Motor neuron (in vitro differentiated cells): ENCODE data around the gene SLITRK1. TPM values are rescaled to one million over a fixed set of nuclear protein-coding genes. Genes with fewer than 3 reads are reported as not detected.

Experiments
- ATAC-seq, 8 experiments: fragments of 200-7000 bp; cut with Tn5 transposase; replicated peaks in 6 of 8; 2 replicates each; pipeline ENCODE4 v1.8.0; 2021; ENCODE audit warnings: mild to moderate bottlenecking in 8 of 8, moderate library complexity in 8 of 8
- H3K27ac ChIP-seq, 2 donors: fragments of 250-450 bp; sonication (Bioruptor Pico); 2 replicates each; pipeline ENCODE4 v1.9.0; 2021; ENCODE audit warnings: antibody characterized with exemption in 2 of 2, mild to moderate bottlenecking in 2 of 2, moderate library complexity in 1 of 2
- H3K4me1 ChIP-seq, 2 donors: fragments of 250-450 bp; sonication (Bioruptor Pico); replicated peaks in 1 of 2; 2 replicates each; pipeline ENCODE4 v1.6.1; 2021; ENCODE audit warnings: antibody characterized with exemption in 2 of 2, mild to moderate bottlenecking in 2 of 2, moderate library complexity in 1 of 2
- H3K4me3 ChIP-seq, 5 donors: fragments of 250-450 bp; sonication (Bioruptor Pico); 2 replicates each; pipeline ENCODE4 v1.9.0; 2021; ENCODE audit warnings: antibody characterized with exemption in 5 of 5, mild to moderate bottlenecking in 5 of 5, moderate library complexity in 4 of 5
- WGBS, 10 experiments: fragments of 450-650 bp; shearing (Covaris generic); methylation state at CpG; one replicate each; pipeline ENCODE4 v1.0.0; 2022; 5-methylcytosine and 5-hydroxymethylcytosine counted together
- in situ Hi-C, 9 experiments: fragments of 400-800 bp; cut with MboI; loops; one replicate each; pipeline ENCODE4 v1.15.0; 2021; ENCODE audit warnings: low sequenced_read_pairs in 9 of 9, low pct_unique_long_range_greater_than_20kb in 2 of 9; ENCODE audit not compliant: unreplicated experiment in 9 of 9
- total RNA-seq, 8 experiments: library from RNA; unstranded; fragments of 300-600 nt; gene quantifications; 2 replicates each; pipeline versions ENCODE4 v1.2.3 to v1.2.4, GENCODE V29; 2022

SLITRK1 gene, protein sequence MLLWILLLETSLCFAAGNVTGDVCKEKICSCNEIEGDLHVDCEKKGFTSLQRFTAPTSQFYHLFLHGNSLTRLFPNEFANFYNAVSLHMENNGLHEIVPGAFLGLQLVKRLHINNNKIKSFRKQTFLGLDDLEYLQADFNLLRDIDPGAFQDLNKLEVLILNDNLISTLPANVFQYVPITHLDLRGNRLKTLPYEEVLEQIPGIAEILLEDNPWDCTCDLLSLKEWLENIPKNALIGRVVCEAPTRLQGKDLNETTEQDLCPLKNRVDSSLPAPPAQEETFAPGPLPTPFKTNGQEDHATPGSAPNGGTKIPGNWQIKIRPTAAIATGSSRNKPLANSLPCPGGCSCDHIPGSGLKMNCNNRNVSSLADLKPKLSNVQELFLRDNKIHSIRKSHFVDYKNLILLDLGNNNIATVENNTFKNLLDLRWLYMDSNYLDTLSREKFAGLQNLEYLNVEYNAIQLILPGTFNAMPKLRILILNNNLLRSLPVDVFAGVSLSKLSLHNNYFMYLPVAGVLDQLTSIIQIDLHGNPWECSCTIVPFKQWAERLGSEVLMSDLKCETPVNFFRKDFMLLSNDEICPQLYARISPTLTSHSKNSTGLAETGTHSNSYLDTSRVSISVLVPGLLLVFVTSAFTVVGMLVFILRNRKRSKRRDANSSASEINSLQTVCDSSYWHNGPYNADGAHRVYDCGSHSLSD
- total RNA-seq, result 10 to 100 TPM in 4 of 8 experiments, 1 to 10 TPM in 1, under 1 TPM in 2, not detected in 1; 0.07 to 32.1 (median 11.7) TPM

DNA sequence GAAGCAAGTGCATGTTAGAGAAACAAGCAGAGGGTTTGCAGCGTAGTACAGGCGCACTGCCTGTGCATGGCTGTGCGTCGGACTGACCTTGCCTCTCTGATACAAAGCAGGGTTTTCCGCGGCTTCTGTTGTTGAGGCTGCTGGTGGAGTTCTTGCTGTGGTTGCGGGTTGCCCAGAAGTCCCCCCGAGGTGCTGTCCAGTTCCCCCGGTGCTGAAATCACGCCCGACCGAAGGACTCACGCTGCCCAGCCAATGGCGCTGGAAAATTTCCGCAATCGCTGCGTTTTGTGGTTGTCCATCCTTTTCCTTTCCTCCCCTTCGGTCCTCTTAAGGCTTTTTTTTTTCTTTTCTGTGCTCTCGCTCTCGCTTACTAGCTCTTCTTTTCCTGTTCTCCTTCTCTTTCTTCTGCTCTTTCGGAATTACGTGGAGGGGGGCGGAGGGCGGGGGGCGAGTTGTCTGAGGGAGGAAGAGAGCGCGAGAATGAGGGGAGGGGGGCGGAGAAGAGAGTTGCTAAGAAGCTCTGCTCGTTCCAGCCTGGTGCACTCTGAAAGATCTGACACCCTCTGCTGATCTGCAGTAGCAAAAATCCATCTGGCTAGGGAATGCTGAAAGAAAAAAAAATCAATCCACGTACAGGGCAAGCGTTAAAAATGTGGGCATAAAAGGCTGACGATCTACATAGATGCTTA is at the start of gene SLITRK1:
SLITRK1 (minus strand) TSS at position 558 of the 689 bp plus-strand sequence. CDS start 967 bp downstream, outside the sequence.
- ATAC-seq, result peak; percentile 15 to 93 (median 78)
- Histone ChIP-seq H3K4me1 (no peaks in the 10 kb centered on the region), H3K27ac (peak within 1 kb of the TSS; percentile 73 to 85), H3K4me3 (peak within 1 kb of the TSS; percentile 59 to 93 (median 65))
- in situ Hi-C loops, result no loop called here
- WGBS, 10 experiments, result 0 to 15% (median 2%) methylated on average over 6 to 27 of the region's 32 CpGs; no CpG with 5 or more reads in 1 of the 10 experiments

DNA sequence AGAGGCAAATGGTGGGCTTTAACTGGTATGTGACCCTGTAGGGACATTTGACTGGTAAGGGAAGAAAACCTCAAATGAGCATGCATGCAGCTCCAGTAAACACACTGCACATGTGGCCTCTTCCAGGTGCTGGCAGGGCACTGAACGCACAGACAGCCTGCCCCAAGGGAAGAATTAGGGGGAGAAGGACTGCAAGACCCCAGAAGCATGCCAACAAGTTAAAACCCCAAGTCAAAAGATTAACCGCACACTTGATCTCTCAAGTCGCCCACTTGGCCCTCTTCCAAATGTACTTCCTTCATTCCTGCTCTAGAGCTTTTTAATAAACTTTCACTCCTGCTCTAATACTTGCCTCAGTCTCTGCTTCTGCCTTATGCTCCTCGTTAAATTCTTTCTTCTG is 46.9 kb upstream of the SLITRK1 start:
- 0 to 100% (median 65%) methylated on average over 1 to 4 of the region's 4 CpGs; no CpG with 5 or more reads in 1 of the 10 experiments for WGBS, 10 experiments
- no peak for ATAC-seq
- H3K27ac ChIP-seq, result no peak overlapping the region
- in situ Hi-C loops, result no loop called here
- no peak overlapping the region for H3K4me3 ChIP-seq
- no peaks in the 10 kb centered on the region for H3K4me1 ChIP-seq

DNA sequence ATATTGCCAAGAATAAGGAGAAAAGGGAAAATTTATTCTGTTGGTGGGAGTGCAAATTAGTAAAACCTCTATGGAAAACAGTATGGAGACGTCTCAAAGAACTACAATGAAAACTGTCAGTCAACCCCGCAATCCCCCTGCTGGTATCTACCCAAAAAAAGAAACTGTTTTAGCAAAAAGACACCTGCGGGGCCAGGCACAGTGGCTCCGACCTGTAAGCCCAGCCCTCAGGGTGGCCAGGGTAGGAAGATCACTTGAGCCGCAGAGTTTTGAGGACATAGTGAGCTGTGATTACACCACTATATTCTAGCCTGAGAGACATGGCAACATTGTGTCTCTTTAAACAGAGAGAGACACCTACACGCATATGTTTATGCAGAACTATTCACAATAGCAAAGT is 37.5 kb upstream of the SLITRK1 start:
- H3K4me3 ChIP-seq, result no peak overlapping the region
- 10 to 100% (median 80%) methylated on average over 2 to 6 of the region's 6 CpGs; no CpG with 5 or more reads in 2 of the 10 experiments for WGBS, 10 experiments
- H3K4me1 ChIP-seq, result no peaks in the 10 kb centered on the region
- no peak overlapping the region for H3K27ac ChIP-seq
- in situ Hi-C loops, result no loop called here
- ATAC-seq, result no peak

DNA sequence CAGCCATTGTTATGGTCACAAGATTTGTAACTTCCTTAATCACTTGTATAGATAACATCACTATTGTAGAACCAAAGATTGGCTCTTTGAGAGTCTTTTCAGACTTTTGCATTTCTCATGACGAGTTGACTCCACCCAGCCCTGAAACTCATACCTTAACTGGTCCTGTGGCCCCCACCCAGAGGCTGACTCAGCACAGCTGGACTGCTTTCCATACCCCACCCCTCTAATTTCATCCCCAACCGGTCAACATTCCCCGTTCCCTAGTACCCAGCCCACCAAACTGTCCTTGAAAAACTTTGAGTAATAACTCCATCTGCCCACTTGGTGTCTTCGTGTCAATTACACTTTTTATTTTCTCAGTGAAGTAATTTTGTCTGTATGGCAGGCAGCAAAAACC is 32.1 kb upstream of the SLITRK1 start:
- 7 to 100% (median 71%) methylated on average over 1 to 4 of the region's 4 CpGs; no CpG with 5 or more reads in 3 of the 10 experiments for WGBS, 10 experiments
- peak in 2 of 8 experiments; percentile 20 to 93 for ATAC-seq
- no peaks in the 10 kb centered on the region for H3K4me1 ChIP-seq
- no peak overlapping the region for H3K4me3 ChIP-seq
- no peak overlapping the region for H3K27ac ChIP-seq
- in situ Hi-C loops, result no loop called here

DNA sequence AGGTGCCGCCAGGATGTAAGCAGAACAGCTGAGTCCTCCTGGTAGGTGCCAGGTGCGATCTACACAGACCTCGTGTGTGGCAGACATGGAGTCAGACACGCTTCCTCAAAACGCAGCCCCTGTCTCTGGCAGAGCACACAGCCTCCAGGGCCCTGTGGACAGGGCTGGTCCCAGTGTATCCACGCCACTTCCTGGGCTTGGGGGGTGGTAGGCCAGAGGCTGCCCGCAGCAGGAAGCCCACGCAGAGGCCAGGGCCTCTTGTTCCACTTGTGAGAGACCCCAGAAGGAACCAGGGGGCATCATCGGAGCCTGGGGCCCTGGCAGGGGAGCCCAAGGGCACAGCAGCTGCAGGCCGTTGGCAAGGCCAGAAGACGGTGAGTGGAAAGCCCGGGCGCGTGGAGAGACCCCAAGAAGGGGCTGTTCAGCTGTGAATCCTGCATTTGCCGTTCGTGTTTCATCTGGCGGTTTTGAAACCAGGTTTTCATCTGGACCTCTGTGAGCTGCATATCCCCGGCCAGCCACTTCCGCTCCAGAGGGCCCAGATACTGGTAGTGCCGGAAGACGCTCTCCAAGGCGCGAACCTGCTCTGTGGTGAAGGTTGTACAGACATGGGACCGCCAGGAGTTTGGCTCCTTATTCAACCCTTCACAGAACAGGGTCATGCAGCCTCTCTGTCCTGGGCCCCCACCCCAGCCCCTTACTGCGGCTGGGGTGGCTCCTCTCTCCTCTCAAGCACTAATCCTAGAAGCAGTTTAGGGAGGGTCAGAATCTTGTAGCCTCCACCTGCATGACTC is 25.1 kb upstream of the SLITRK1 start:
- Histone ChIP-seq H3K4me1 (no peaks in the 10 kb centered on the region), H3K27ac (no peak overlapping the region), H3K4me3 (no peak overlapping the region)
- 0 to 100% (median 100%) methylated on average over 1 to 12 of the region's 25 CpGs; no CpG with 5 or more reads in 3 of the 10 experiments for WGBS, 10 experiments
- in situ Hi-C loops, result no loop called here
- ATAC-seq, result no peak

DNA sequence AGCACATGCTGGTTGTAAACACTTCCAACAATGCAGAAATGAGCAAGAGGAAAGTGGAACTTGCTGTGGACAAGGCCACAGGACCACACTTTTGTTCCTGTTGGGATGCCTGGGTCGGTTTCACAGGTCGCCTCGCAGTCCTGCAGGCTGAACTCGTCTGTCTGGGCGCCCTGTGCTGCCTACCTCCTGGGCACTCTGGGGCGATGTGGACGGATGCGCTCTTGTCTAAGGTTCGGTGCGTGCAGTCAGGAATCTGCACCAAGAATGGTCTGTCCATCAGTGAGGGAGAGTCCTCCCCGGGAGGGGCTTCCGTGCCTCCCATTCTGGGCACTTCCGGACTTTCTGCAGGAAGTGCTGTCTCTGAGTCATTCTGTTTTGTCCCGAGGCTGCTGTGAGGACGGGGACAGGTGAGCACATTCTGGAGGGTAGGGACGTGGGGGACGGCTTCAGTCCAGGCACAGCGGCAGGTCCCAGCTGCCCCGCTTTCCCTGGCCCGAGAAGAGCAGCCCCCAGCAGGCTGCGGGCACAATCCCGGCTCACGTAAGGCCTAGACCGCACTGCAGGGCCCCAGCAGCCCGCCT is 24.1 kb upstream of the SLITRK1 start:
- WGBS, 10 experiments, result 50 to 100% (median 93%) methylated on average over 1 to 15 of the region's 25 CpGs; no CpG with 5 or more reads in 2 of the 10 experiments
- Histone ChIP-seq H3K4me1 (no peaks in the 10 kb centered on the region), H3K4me3 (no peak overlapping the region), H3K27ac (no peak overlapping the region)
- no peak for ATAC-seq
- in situ Hi-C loops, result no loop called here

DNA sequence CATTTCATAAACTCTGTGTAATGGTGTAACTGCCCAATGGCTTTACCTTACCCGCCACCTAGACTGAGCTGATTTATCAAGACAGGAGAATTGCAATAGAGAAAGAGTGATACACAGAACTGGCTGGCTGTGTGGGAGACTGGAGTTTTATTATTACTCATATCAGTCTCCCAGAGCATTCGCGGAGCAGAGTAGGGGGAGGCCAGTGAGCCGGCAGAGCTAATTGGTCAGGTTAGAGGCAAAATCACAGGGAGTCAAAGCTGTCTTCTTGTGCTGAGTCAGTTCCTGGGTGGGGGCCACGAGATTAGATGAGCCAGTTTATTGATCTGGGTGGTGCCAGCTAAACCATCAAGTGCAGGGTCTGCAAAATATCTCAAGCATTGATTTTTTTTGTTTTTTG is 23.4 kb upstream of the SLITRK1 start:
- H3K4me3 ChIP-seq, result no peak overlapping the region
- H3K4me1 ChIP-seq, result no peaks in the 10 kb centered on the region
- in situ Hi-C loops, result no loop called here
- H3K27ac ChIP-seq, result no peak overlapping the region
- WGBS, 10 experiments, result 0 to 100% (median 92%) methylated on average over 1 to 5 of the region's 5 CpGs
- ATAC-seq, result no peak

DNA sequence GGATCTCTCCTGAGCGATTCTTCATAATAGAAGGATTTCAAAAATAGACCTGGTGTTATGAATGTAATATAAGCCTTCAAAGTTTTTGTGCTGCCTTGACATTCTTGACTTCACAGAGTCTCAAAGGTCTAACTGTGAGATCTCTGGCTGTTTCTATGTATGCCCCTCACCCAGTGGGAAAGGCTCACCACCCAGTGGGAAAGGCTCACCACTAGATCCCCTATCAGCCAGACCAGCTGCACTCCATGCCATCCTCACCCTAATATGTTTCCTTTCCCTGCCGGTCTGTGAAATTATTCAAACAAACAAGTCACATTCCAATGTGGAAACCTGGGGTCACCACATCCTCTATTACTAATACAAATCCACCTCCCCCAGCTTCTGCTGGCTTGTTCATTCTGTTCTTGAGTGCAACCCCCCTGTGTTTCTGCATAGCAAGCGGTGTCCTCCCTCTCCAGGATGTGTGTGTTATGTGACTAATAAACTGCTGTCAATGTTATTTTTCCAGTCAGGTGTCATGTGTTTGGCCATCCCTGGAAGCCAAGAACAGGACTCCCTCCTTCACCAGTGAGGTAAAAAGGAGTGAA is 13.8 kb upstream of the SLITRK1 start:
- in situ Hi-C loops, result no loop called here

DNA sequence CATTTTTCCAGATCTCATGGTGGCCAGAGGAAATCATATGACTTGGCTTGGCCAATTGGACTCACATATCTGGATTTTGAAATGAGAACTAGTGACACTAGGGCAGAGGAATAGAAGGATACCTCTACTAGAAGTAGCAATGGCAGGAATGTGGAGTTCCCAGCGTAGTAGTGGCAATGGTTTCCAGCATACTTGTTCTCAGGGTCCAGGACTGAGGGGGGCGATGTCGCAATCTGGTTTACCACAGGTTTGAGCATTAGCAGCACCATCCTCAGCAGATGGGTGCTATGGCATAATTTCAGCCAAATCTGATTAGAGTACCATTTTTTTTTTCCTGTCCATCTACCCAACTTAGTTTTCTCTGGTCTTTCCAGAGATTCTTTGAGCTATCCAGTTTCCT is 8.1 kb upstream of the SLITRK1 start:
- no peak for ATAC-seq
- 10 to 100% (median 100%) methylated on average over 1 to 3 of the region's 3 CpGs; no CpG with 5 or more reads in 3 of the 10 experiments for WGBS, 10 experiments
- no peak overlapping the region for H3K4me3 ChIP-seq
- in situ Hi-C loops, result no loop called here
- H3K4me1 ChIP-seq, result no peaks in the 10 kb centered on the region
- H3K27ac ChIP-seq, result no peak overlapping the region

More for the DNA sequence above, 13.8 kb upstream of the SLITRK1 start:
- WGBS, 10 experiments, result 4 to 100% (median 80%) methylated on average over 1 to 2 of the region's 3 CpGs; no CpG with 5 or more reads in 3 of the 10 experiments
- H3K4me1 ChIP-seq, result no peaks in the 10 kb centered on the region
- no peak for ATAC-seq
- H3K4me3 ChIP-seq, result no peak overlapping the region
- H3K27ac ChIP-seq, result no peak overlapping the region

DNA sequence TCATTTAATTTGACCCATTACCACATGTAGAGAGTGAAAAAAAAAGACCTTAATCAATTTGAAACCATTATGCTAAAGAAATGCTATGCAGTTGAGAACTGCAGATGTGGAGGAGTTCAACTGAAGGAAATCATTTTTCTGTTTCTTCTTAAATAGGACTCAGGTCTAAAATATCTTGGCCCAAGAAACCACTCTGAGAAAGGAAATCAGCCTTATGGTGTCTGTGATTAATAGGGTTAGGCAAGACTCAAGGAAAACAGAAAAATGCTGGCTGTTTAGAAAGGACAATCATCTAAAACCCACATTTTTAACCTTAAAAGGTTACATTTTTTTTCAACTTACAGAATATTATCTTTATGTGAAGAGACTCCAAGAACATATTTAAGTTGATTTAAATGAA is 1.9 kb upstream of the SLITRK1 start:
- no peak overlapping the region for H3K27ac ChIP-seq
- H3K4me1 ChIP-seq, result no peaks in the 10 kb centered on the region
- H3K4me3 ChIP-seq, result no peak overlapping the region
- no peak for ATAC-seq
- in situ Hi-C loops, result no loop called here

DNA sequence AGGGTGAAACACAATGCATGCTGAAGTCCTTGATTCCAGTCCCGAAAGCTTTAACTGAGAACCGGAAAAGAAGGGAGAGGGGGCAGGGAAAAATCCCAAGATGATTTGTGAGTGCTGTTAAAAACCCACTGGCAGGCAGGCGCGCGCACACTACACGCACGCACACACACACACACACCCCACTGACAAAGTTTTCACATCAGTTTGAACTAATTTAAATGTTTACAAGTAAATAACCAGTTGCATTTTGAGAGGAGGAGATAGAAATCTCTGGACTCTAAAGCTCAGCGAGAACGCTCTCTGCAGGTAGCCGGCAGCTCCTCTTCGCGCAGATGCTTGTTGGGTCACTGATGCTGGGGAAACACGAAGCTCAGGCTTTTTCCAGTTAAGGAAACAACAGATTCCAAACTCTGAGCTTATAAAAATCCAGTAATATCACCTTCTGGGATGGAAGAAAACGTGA is 818 bp upstream of the SLITRK1 start:
- H3K4me3 ChIP-seq, result peak overlapping the region; percentile 59 to 93 (median 65)
- 0 to 11% (median 3%) methylated on average over 3 to 14 of the region's 14 CpGs for WGBS, 10 experiments
- in situ Hi-C loops, result no loop called here
- H3K27ac ChIP-seq, result no peak overlapping the region
- H3K4me1 ChIP-seq, result no peaks in the 10 kb centered on the region
- peak in 1 of 8 experiments; percentile 9 for ATAC-seq

DNA sequence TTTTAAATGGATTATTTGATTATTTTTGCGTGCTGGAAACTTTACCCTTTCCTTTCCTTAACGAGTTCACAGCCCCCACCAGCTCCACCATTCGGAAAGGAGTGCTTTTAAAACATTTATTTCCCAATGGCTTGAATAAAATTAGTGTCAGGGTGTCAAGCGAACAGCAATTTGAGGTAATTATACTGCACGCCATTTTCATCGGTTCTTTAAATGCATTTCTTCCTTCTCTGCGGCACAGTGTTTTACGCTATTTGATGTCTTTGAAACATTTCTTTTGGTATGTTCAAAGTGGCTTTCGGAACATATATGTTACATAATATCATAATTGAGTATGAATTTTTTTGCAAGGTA is 309 bp upstream of the SLITRK1 start:
- Histone ChIP-seq H3K4me1 (no peaks in the 10 kb centered on the region), H3K4me3 (peak overlapping the region; percentile 59 to 93 (median 65)), H3K27ac (peak overlapping the region; percentile 20 to 48)
- in situ Hi-C loops, result no loop called here
- peak in 3 of 8 experiments; percentile 4 to 9 (median 7) for ATAC-seq
- WGBS, 10 experiments, result 0 to 11% (median 2%) methylated on average over 3 to 9 of the region's 9 CpGs
